PC-9 (cell line): ENCODE measurements around the gene SALL2. TPM values are rescaled to one million over a fixed set of nuclear protein-coding genes. Genes with fewer than 3 reads are reported as not detected.

Experiments
- BruUV-seq: library from RNA; stranded (reverse); fragments of 400-500 nt; replicated peaks from 2 replicates; lab custom pipeline; 2021; lab: Mats Ljungman, UMichigan
- CTCF ChIA-PET: fragments of 300-600 bp; sonication (Branson Sonifier 250); formaldehyde crosslinking; loops from one replicate; lab custom pipeline; 2022; ENCODE audit warnings: antibody characterized with exemption; lab: Charles Lee
- POLR2A ChIA-PET: fragments of 300-600 bp; sonication (Branson Sonifier 250); formaldehyde crosslinking; loops from one replicate; lab custom pipeline; 2022; ENCODE audit warnings: antibody characterized with exemption; ENCODE audit not compliant: unreplicated experiment; lab: Charles Lee
- DNase-seq, 2 experiments: peaks; one replicate each; pipeline versions ENCODE4 v3.0.0 to v3.0.0-alpha.2; 2015 to 2022; ENCODE audit warnings: mixed read lengths in 1 of 2
- H2AFZ ChIP-seq: fragments of 200-600 bp; sonication (generic); 2 replicates; pipeline ENCODE4 v1.8.1; 2017; ENCODE audit warnings: antibody characterized with exemption
- H3F3A ChIP-seq: fragments of 200-600 bp; sonication (generic); 2 replicates; pipeline ENCODE4 v1.8.1; 2017; ENCODE audit warnings: antibody characterized with exemption, mild to moderate bottlenecking, low read depth; ENCODE audit not compliant: insufficient read depth
- H3K27ac ChIP-seq: fragments of 200-600 bp; sonication (generic); 2 replicates; pipeline ENCODE4 v1.6.1; 2016; ENCODE audit warnings: mixed run types
- H3K27me3 ChIP-seq: fragments of 200-600 bp; sonication (generic); 2 replicates; pipeline ENCODE4 v1.6.1; 2016; ENCODE audit warnings: low read depth, mixed run types; ENCODE audit not compliant: insufficient read depth
- H3K36me3 ChIP-seq: fragments of 200-600 bp; sonication (generic); 2 replicates; pipeline ENCODE4 v1.6.1; 2016; ENCODE audit warnings: low read depth, mixed run types
- H3K4me1 ChIP-seq: fragments of 200-600 bp; sonication (generic); replicated peaks from 2 replicates; pipeline ENCODE4 v1.6.1; 2016; ENCODE audit warnings: mixed run types; ENCODE audit not compliant: insufficient read depth
- H3K4me2 ChIP-seq: fragments of 200-600 bp; sonication (generic); 2 replicates; pipeline ENCODE4 v1.6.1; 2017; ENCODE audit warnings: mixed run types
- H3K4me3 ChIP-seq: fragments of 200-600 bp; sonication (generic); 2 replicates; pipeline ENCODE4 v1.6.1; 2016; ENCODE audit warnings: mixed run types
- H3K79me2 ChIP-seq: fragments of 200-600 bp; sonication (generic); 2 replicates; pipeline ENCODE4 v1.6.1; 2017; ENCODE audit warnings: low read depth, mixed run types
- H3K9me2 ChIP-seq: fragments of 200-600 bp; sonication (generic); 2 replicates; pipeline ENCODE4 v1.8.1; 2017; ENCODE audit warnings: mild to moderate bottlenecking; ENCODE audit not compliant: insufficient read depth
- H3K9me3 ChIP-seq: fragments of 200-600 bp; sonication (generic); 2 replicates; pipeline ENCODE4 v1.8.1; 2016; ENCODE audit warnings: low read depth; ENCODE audit not compliant: insufficient read depth
- H4K20me1 ChIP-seq: fragments of 200-600 bp; sonication (generic); 2 replicates; pipeline ENCODE4 v1.8.1; 2017; ENCODE audit not compliant: insufficient read depth
- EZH2 ChIP-seq: fragments of 200-600 bp; sonication (generic); IDR thresholded peaks from 2 replicates; pipeline ENCODE4 v1.8.0; 2017; ENCODE audit warnings: antibody characterized with exemption, low read depth
- intact Hi-C: fragments of 100-400 bp; cut with micrococcal nuclease; formaldehyde crosslinking; loops from one replicate; pipeline ENCODE4 v1.10.0; 2022; ENCODE audit not compliant: unreplicated experiment
- total RNA-seq: library from RNA; stranded (reverse); gene quantifications from 2 replicates; pipeline ENCODE4 v1.2.3, GENCODE V29; 2021
- TF ChIP-seq, protein P1 (sequence below): fragments of 200-600 bp; sonication (generic); conservative IDR thresholded peaks from 2 replicates; pipeline ENCODE4 v1.6.1; 2017; ENCODE audit warnings: mixed run types, antibody characterized with exemption, mild to moderate bottlenecking, moderate library complexity

SALL2 gene
- total RNA-seq, 1 experiment from 2014 or later: 10.9 TPM

DNA sequence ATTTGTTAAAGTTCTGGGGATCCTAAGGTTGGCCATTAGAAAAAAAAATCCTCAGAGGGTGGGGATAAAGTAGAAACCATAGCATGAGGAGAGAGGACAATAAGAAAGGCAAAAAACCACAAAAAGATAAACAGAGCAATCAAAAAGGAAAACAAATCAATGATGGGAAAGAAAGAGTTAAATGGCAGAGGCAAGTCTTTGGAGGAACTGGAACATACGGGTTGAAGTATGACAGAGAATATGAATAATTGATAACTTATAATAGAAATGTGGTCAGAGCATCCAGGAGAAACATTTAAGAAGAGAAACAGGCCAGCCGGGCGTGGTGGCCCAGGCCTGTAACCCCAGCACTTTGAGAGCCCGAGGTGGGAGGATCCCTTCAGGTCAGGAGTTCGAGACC, 17.8 kb upstream of the SALL2 start:
- Histone ChIP-seq H2AFZ (no peak overlapping the region), H3K4me2 (no peak overlapping the region), H3K9me2 (no peaks in the 10 kb centered on the region), H3K9me3 (no peaks in the 10 kb centered on the region), H3K27me3 (no peaks in the 10 kb centered on the region), H3F3A (no peaks in the 10 kb centered on the region), H3K79me2 (no peaks in the 10 kb centered on the region), H3K4me3 (no peak overlapping the region), H3K36me3 (no peaks in the 10 kb centered on the region), H3K27ac (no peak overlapping the region), H4K20me1 (no peaks in the 10 kb centered on the region), H3K4me1 (no peaks in the 10 kb centered on the region)
- ChIA-PET POLR2A (no interaction called here), CTCF (interaction anchor here (0.6 kb wide), 1 partner anchor 190 kb away, joined by 7 read pairs; no protein-coding TSS in a partner anchor)
- BruUV-seq: no TSS peak
- TF ChIP-seq EZH2: no peak
- TF ChIP-seq, protein P1, sequence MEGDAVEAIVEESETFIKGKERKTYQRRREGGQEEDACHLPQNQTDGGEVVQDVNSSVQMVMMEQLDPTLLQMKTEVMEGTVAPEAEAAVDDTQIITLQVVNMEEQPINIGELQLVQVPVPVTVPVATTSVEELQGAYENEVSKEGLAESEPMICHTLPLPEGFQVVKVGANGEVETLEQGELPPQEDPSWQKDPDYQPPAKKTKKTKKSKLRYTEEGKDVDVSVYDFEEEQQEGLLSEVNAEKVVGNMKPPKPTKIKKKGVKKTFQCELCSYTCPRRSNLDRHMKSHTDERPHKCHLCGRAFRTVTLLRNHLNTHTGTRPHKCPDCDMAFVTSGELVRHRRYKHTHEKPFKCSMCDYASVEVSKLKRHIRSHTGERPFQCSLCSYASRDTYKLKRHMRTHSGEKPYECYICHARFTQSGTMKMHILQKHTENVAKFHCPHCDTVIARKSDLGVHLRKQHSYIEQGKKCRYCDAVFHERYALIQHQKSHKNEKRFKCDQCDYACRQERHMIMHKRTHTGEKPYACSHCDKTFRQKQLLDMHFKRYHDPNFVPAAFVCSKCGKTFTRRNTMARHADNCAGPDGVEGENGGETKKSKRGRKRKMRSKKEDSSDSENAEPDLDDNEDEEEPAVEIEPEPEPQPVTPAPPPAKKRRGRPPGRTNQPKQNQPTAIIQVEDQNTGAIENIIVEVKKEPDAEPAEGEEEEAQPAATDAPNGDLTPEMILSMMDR: no peak
- intact Hi-C loops: no loop called here
- no peak for DNase-seq

DNA sequence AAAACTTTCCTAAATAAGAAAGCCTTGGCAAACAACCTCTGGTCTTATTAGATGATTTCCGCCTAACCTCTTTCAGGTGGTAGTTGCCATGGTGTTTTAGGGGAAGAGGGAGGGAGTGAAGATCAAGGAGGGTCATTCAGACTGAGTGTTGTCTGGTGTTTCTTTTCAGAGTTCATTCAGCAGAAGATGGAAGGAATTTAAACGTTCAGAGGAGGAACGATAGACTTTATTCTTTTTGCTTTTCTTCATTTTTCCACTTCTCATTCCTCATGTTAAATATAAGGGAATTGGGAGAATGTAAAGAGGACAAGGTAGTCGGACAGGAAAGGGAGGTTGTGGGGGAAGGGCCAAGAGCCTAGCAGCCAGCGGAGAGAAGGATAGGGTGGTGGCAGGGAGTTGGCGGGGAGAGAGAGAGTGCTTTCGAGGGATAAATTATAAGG, 17.4 kb upstream of the SALL2 start:
- no peak overlapping the region for H3K4me2 ChIP-seq
- no peaks in the 10 kb centered on the region for H3K36me3 ChIP-seq
- H3F3A ChIP-seq: no peaks in the 10 kb centered on the region
- ChIA-PET CTCF (no interaction called here), POLR2A (no interaction called here)
- no peak overlapping the region for H2AFZ ChIP-seq
- TF ChIP-seq, protein P1: no peak
- no peak for TF ChIP-seq EZH2
- intact Hi-C loops: no loop called here
- no peak for DNase-seq
- H3K9me2 ChIP-seq: no peaks in the 10 kb centered on the region
- no peaks in the 10 kb centered on the region for H4K20me1 ChIP-seq
- no TSS peak for BruUV-seq
- no peaks in the 10 kb centered on the region for H3K9me3 ChIP-seq
- no peak overlapping the region for H3K4me3 ChIP-seq
- H3K27me3 ChIP-seq: no peaks in the 10 kb centered on the region
- no peaks in the 10 kb centered on the region for H3K79me2 ChIP-seq
- no peak overlapping the region for H3K27ac ChIP-seq
- no peaks in the 10 kb centered on the region for H3K4me1 ChIP-seq

DNA sequence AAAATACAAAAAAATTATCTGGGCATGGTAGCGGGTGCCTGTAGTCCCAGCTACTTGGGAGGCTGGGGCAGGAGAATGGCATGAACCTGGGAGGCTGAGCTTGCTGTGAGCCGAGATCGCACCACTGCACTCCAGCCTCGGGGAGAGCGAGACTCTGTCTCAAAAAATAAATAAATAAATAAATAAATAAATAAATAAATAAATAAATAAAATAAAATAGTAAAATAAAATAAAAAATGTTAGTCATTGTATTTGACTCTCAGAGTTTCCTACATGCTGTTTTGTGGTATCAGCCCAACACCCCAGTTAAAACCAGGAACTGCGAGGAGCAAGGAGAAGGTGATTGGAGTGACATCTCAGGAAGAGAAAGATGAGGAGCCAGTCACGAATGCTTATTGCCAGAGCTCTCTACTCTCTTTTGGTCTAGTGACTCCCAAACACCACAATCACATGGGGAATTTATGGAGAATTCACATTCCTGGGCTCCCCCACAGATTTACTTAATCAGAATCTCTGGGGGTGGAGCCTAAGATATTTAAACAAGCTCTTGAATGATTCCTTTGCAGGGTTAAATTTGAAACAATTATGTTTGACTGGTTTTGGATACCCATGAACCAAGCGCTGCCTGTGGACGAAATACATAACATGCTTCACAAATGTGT, 15.4 kb upstream of the SALL2 start:
- no TSS peak for BruUV-seq
- no peaks in the 10 kb centered on the region for H3F3A ChIP-seq
- no peak overlapping the region for H2AFZ ChIP-seq
- ChIA-PET CTCF (no interaction called here), POLR2A (no interaction called here)
- no peaks in the 10 kb centered on the region for H3K9me3 ChIP-seq
- no peaks in the 10 kb centered on the region for H3K79me2 ChIP-seq
- H3K4me1 ChIP-seq: no peaks in the 10 kb centered on the region
- H3K36me3 ChIP-seq: no peaks in the 10 kb centered on the region
- DNase-seq: no peak
- no peaks in the 10 kb centered on the region for H3K27me3 ChIP-seq
- H3K4me2 ChIP-seq: no peak overlapping the region
- H4K20me1 ChIP-seq: no peaks in the 10 kb centered on the region
- H3K9me2 ChIP-seq: no peaks in the 10 kb centered on the region
- intact Hi-C loops: no loop called here
- no peak overlapping the region for H3K27ac ChIP-seq
- no peak overlapping the region for H3K4me3 ChIP-seq
- no peak for TF ChIP-seq EZH2
- TF ChIP-seq, protein P1: no peak
